Naive thymus-derived CD8-positive, alpha-beta T cell (primary cell): ENCODE data around the gene CACNA2D3. TPM values are rescaled to one million over a fixed set of nuclear protein-coding genes. Genes with fewer than 3 reads are reported as not detected.

Source experiments
- ATAC-seq, 2 donors: fragments of 150-1000 bp; cut with Tn5 transposase in 1 of 2; sonication (Bioruptor Pico), chemical (Tn5 transposase) in 1 of 2; 1 replicate in 1 of 2; 2 replicates in 1 of 2; pipeline ENCODE4 v1.10.0; 2021; ENCODE audit warnings: mild to moderate bottlenecking in 2 of 2, moderate library complexity in 2 of 2
- POLR2A ChIA-PET: fragments of 350-600 bp; sonication (Branson Sonifier 250); formaldehyde crosslinking; loops from one replicate; lab custom pipeline; 2021; ENCODE audit warnings: antibody characterized with exemption; lab: Charles Lee
- DNase-seq, 10 donors: peaks; one replicate each; pipeline versions ENCODE4 v3.0.0 to v3.0.0-alpha.2; 2020 to 2022
- H3K27ac Mint-ChIP-seq, 10 donors: one replicate each; pipeline ENCODE4 v1.8.0; 2020 to 2022; ENCODE audit warnings: mild to moderate bottlenecking in 10 of 10, mixed read lengths in 10 of 10, moderate library complexity in 4 of 10, inconsistent platforms in 1 of 10
- H3K27me3 Mint-ChIP-seq, 5 donors: one replicate each; pipeline ENCODE4 v1.8.0; 2021 to 2022; ENCODE audit warnings: mixed read lengths in 5 of 5
- H3K36me3 Mint-ChIP-seq, 3 donors: one replicate each; pipeline ENCODE4 v1.8.0; 2020 to 2022; ENCODE audit warnings: mixed read lengths in 3 of 3, mild to moderate bottlenecking in 2 of 3, inconsistent platforms in 1 of 3
- H3K4me1 Mint-ChIP-seq, 4 donors: one replicate each; pipeline ENCODE4 v1.8.0; 2021 to 2022; ENCODE audit warnings: mixed read lengths in 4 of 4
- H3K4me3 Mint-ChIP-seq, 10 donors: one replicate each; pipeline ENCODE4 v1.8.0; 2020 to 2022; ENCODE audit warnings: mild to moderate bottlenecking in 10 of 10, mixed read lengths in 10 of 10, moderate library complexity in 6 of 10, inconsistent platforms in 1 of 10
- H3K9me3 Mint-ChIP-seq, 9 donors: one replicate each; pipeline ENCODE4 v1.8.0; 2020 to 2022; ENCODE audit warnings: mixed read lengths in 9 of 9, mild to moderate bottlenecking in 3 of 9, inconsistent platforms in 1 of 9, moderate library complexity in 1 of 9
- polyA plus RNA-seq, 3 donors: library from polyadenylated mRNA; unstranded; fragments of 300-500 nt; fragmentation: Illumina TruSeq; gene quantifications; one replicate each; pipeline ENCODE4 v1.2.3, GENCODE V29; 2021
- total RNA-seq, 8 experiments: library from RNA in 2 of 8; stranded (reverse) in 2 of 8; gene quantifications; one replicate each; pipeline ENCODE4 v1.2.3 and lab custom pipeline; 2021 to 2026

CACNA2D3 gene
- total and polyA plus RNA-seq, 5 experiments from 2014 or later, result not detected

GRCh38 chr3:54954022-54954421, 831.7 kb downstream of the CACNA2D3 start:
- H3K27ac Mint-ChIP-seq, result no peak overlapping the region
- H3K4me1 Mint-ChIP-seq, result no peaks in the 10 kb centered on the region
- no peaks in the 10 kb centered on the region for H3K36me3 Mint-ChIP-seq
- POLR2A ChIA-PET, result no interaction called here
- DNase-seq (no peak), ATAC-seq (no peak)
- peaks cover 0 to 3% (median 0%) of the 10 kb centered on the region in 9 donors for H3K9me3 Mint-ChIP-seq
- H3K4me3 Mint-ChIP-seq, result no peak overlapping the region
- peaks cover 0 to 7% (median 0%) of the 10 kb centered on the region in 5 donors for H3K27me3 Mint-ChIP-seq

- DNase-seq (no peak), ATAC-seq (no peak)
- Mint-ChIP-seq H3K9me3 (peaks cover 0 to 3% (median 0%) of the 10 kb centered on the region in 9 donors), H3K4me1 (no peaks in the 10 kb centered on the region), H3K27me3 (peaks cover 0 to 7% (median 0%) of the 10 kb centered on the region in 5 donors), H3K4me3 (no peak overlapping the region), H3K36me3 (no peaks in the 10 kb centered on the region), H3K27ac (no peak overlapping the region)
- POLR2A ChIA-PET, result no interaction called here
Measured at GRCh38 chr3:54954521-54954920, 832.2 kb downstream of the CACNA2D3 start.

GRCh38 chr3:54955496-54955895, 833.1 kb downstream of the CACNA2D3 start:
- H3K27me3 Mint-ChIP-seq, result peaks cover 0 to 7% (median 0%) of the 10 kb centered on the region in 5 donors

GRCh38 chr3:54955941-54956340, 833.6 kb downstream of the CACNA2D3 start:
- POLR2A ChIA-PET, result no interaction called here
- peaks cover 0 to 3% (median 0%) of the 10 kb centered on the region in 9 donors for H3K9me3 Mint-ChIP-seq

More at GRCh38 chr3:54955496-54955895, 833.1 kb downstream of the CACNA2D3 start:
- ATAC-seq (no peak), DNase-seq (no peak)
- no peaks in the 10 kb centered on the region for H3K36me3 Mint-ChIP-seq
- peaks cover 0 to 3% (median 0%) of the 10 kb centered on the region in 9 donors for H3K9me3 Mint-ChIP-seq
- POLR2A ChIA-PET, result no interaction called here
- H3K27ac Mint-ChIP-seq, result no peak overlapping the region
- H3K4me3 Mint-ChIP-seq, result no peak overlapping the region
- no peaks in the 10 kb centered on the region for H3K4me1 Mint-ChIP-seq

GRCh38 chr3:54957711-54958110, 835.4 kb downstream of the CACNA2D3 start:
- Mint-ChIP-seq H3K27ac (no peak overlapping the region), H3K4me1 (no peaks in the 10 kb centered on the region), H3K36me3 (no peaks in the 10 kb centered on the region), H3K4me3 (no peak overlapping the region), H3K9me3 (peaks cover 0 to 3% (median 0%) of the 10 kb centered on the region in 9 donors), H3K27me3 (peaks cover 0 to 6% (median 0%) of the 10 kb centered on the region in 5 donors)
- POLR2A ChIA-PET, result no interaction called here
- DNase-seq (no peak), ATAC-seq (no peak)

More at GRCh38 chr3:54955941-54956340, 833.6 kb downstream of the CACNA2D3 start:
- no peaks in the 10 kb centered on the region for H3K4me1 Mint-ChIP-seq
- H3K36me3 Mint-ChIP-seq, result no peaks in the 10 kb centered on the region
- no peak for DNase-seq
- no peak for ATAC-seq
- no peak overlapping the region for H3K4me3 Mint-ChIP-seq
- no peak overlapping the region for H3K27ac Mint-ChIP-seq
- H3K27me3 Mint-ChIP-seq, result peaks cover 0 to 7% (median 0%) of the 10 kb centered on the region in 5 donors

- Mint-ChIP-seq H3K27ac (no peak overlapping the region), H3K9me3 (peaks cover 0 to 3% (median 0%) of the 10 kb centered on the region in 9 donors), H3K36me3 (no peaks in the 10 kb centered on the region), H3K27me3 (peaks cover 0 to 4% (median 0%) of the 10 kb centered on the region in 5 donors), H3K4me1 (no peaks in the 10 kb centered on the region), H3K4me3 (no peak overlapping the region)
- DNase-seq, result no peak
- POLR2A ChIA-PET, result no interaction called here
- ATAC-seq, result no peak
Measured at GRCh38 chr3:54960082-54960481, 837.7 kb downstream of the CACNA2D3 start.

- H3K4me1 Mint-ChIP-seq, result peaks cover 0 to 2% (median under 1%) of the 10 kb centered on the region in 4 donors
- H3K9me3 Mint-ChIP-seq, result peaks cover 0 to 7% (median 2%) of the 10 kb centered on the region in 9 donors
- ATAC-seq (no peak), DNase-seq (no peak)
- POLR2A ChIA-PET, result no interaction called here
- no peaks in the 10 kb centered on the region for H3K36me3 Mint-ChIP-seq
- peaks cover 0 to 5% (median 0%) of the 10 kb centered on the region in 5 donors for H3K27me3 Mint-ChIP-seq
- H3K4me3 Mint-ChIP-seq, result no peak overlapping the region
- H3K27ac Mint-ChIP-seq, result no peak overlapping the region
Measured at GRCh38 chr3:54960701-54961100, 838.3 kb downstream of the CACNA2D3 start.

- Mint-ChIP-seq H3K4me1 (peaks cover 0 to 3% (median under 1%) of the 10 kb centered on the region in 4 donors), H3K27me3 (peaks cover 0 to 8% (median 0%) of the 10 kb centered on the region in 5 donors), H3K36me3 (no peaks in the 10 kb centered on the region), H3K27ac (no peak overlapping the region), H3K9me3 (peaks cover 0 to 10% (median 2%) of the 10 kb centered on the region in 9 donors), H3K4me3 (no peak overlapping the region)
- DNase-seq, result no peak
- ATAC-seq, result no peak
- POLR2A ChIA-PET, result no interaction called here
Measured at GRCh38 chr3:54962200-54962599, 839.8 kb downstream of the CACNA2D3 start.

- ATAC-seq (no peak), DNase-seq (no peak)
- Mint-ChIP-seq H3K27me3 (peaks cover 0 to 8% (median 0%) of the 10 kb centered on the region in 5 donors), H3K36me3 (no peaks in the 10 kb centered on the region), H3K9me3 (peaks cover 0 to 10% (median 0%) of the 10 kb centered on the region in 9 donors), H3K4me3 (no peak overlapping the region), H3K27ac (no peak overlapping the region), H3K4me1 (peaks cover 0 to 3% (median under 1%) of the 10 kb centered on the region in 4 donors)
- POLR2A ChIA-PET, result no interaction called here
Measured at GRCh38 chr3:54963641-54964040, 841.3 kb downstream of the CACNA2D3 start.

GRCh38 chr3:54964081-54964480, 841.7 kb downstream of the CACNA2D3 start:
- Mint-ChIP-seq H3K4me3 (no peak overlapping the region), H3K27ac (no peak overlapping the region), H3K36me3 (no peaks in the 10 kb centered on the region), H3K27me3 (peaks cover 0 to 8% (median 0%) of the 10 kb centered on the region in 5 donors), H3K9me3 (peaks cover 0 to 10% (median 0%) of the 10 kb centered on the region in 9 donors), H3K4me1 (peaks cover 0 to 3% (median under 1%) of the 10 kb centered on the region in 4 donors)
- no peak for ATAC-seq
- POLR2A ChIA-PET, result no interaction called here
- no peak for DNase-seq

- POLR2A ChIA-PET, result no interaction called here
- peaks cover 0 to 3% (median 0%) of the 10 kb centered on the region in 3 donors for H3K36me3 Mint-ChIP-seq
- H3K27ac Mint-ChIP-seq, result no peak overlapping the region
- DNase-seq (no peak), ATAC-seq (no peak)
- H3K27me3 Mint-ChIP-seq, result peaks cover 0 to 8% (median under 1%) of the 10 kb centered on the region in 5 donors
- H3K4me3 Mint-ChIP-seq, result no peak overlapping the region
- H3K9me3 Mint-ChIP-seq, result peaks cover 0 to 16% (median 3%) of the 10 kb centered on the region in 9 donors
- peaks cover 0 to 4% (median 1%) of the 10 kb centered on the region in 4 donors for H3K4me1 Mint-ChIP-seq
Measured at GRCh38 chr3:54965746-54966145, 843.4 kb downstream of the CACNA2D3 start.

GRCh38 chr3:54966979-54967378, 844.6 kb downstream of the CACNA2D3 start:
- POLR2A ChIA-PET, result no interaction called here
- Mint-ChIP-seq H3K9me3 (peaks cover 0 to 26% (median 4%) of the 10 kb centered on the region in 9 donors), H3K4me1 (peaks cover 0 to 4% (median 1%) of the 10 kb centered on the region in 4 donors), H3K36me3 (peaks cover 0 to 4% (median 0%) of the 10 kb centered on the region in 3 donors), H3K4me3 (no peak overlapping the region), H3K27me3 (peaks cover 0 to 12% (median 3%) of the 10 kb centered on the region in 5 donors), H3K27ac (no peak overlapping the region)
- ATAC-seq (no peak), DNase-seq (no peak)

- Mint-ChIP-seq H3K27ac (no peak overlapping the region), H3K4me1 (peaks cover 0 to 4% (median 1%) of the 10 kb centered on the region in 4 donors), H3K27me3 (peaks cover 0 to 12% (median 3%) of the 10 kb centered on the region in 5 donors), H3K9me3 (peaks cover 0 to 26% (median 6%) of the 10 kb centered on the region in 9 donors), H3K4me3 (no peak overlapping the region), H3K36me3 (peaks cover 0 to 4% (median 0%) of the 10 kb centered on the region in 3 donors)
- DNase-seq, result no peak
- POLR2A ChIA-PET, result no interaction called here
- no peak for ATAC-seq
Measured at GRCh38 chr3:54967731-54968161, 845.4 kb downstream of the CACNA2D3 start.
